HG02763 (cell line): ENCODE measurements around the gene STK32B.
"Not testable (repeated sequence)": the region's sequence is repeated elsewhere in the genome, so short reads cannot be mapped to it uniquely, and the experiment has no call there.

Source experiments
- ATAC-seq: cut with Tn5 transposase; IDR thresholded peaks from one replicate; pipeline ENCODE4 v1.9.1; 2021; ENCODE audit warnings: mild to moderate bottlenecking, moderate library complexity; ENCODE audit not compliant: unreplicated experiment

The STK32B gene

DNA sequence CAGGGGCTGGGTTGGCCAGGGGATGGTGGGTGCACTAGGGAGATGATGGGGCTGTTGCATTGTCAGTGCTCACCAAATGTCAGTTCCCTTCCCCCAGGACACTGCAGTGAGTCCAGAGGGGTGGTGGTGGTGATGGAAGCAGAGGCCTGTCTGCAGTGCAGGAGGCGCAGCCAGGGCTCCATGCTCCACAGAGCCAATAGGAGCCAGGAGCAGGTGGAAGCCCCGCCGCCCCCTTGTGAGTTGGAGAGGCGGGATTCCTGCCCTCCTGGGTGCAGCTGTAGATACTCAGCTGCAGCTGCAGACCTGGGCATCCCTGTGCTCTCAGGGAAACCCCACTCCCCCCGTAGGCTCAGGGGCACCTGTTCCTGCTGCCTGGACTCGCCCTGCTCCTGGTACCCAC, 372.4 kb downstream of the STK32B start:
- no peak for ATAC-seq

DNA sequence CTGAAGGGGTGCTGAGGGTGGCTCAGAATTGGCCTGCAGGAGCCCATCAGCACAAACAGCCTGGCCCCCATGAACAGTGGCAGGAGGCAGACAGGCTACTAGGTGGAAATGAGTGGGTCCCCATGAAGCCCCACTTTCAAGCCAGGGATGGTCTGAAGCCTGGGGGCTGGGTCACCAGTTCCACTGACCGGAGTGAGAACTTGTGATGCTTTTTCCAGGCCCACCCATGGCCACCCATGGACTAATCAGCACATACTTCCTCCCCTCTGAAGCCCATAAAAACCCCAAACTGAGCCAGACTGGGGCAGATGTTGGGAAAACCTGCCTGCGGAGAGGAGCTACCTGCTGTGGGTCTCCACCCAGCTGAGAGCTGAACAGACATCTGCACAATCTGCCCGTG, 372.9 kb downstream of the STK32B start:
- no peak for ATAC-seq

DNA sequence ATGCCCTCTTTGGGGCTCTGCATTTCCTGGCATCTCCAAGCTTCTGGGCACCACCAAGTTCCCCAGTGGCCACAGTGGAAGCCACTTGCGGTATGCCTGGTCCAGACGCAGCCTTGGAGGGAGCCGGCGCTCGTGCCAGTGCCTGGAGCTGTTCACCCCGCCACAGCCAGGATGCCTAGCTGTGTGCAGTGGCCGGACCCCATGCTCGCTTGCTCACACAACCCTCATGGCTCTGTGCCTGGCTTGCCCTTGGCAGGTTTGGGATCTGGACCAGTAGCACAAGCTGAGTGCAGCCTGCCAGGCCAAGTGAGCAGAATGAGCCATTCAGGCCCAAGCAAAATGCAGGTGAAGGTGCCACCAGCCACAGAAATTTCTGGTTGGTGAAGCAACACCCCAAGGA, 373.6 kb downstream of the STK32B start:
- no peak for ATAC-seq

DNA sequence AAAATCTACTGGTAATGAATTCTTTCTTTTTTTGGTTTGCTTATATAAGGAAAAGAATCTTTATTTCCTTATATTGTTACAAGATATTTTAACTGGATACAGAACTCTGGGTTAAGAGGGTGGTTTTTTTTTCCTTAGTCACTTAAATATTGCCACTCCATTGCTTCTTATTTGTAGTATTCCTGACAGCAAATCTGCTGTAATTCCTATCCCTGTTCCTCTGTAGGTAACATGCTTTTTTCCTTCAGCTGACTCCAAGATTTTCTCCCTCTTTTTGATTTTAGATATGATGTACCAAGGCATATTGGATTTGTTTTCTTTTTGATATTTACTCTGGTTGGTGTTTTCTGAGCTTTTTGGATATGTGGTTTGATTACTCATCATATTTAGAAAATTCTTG, 378.5 kb downstream of the STK32B start:
- ATAC-seq: no peak

DNA sequence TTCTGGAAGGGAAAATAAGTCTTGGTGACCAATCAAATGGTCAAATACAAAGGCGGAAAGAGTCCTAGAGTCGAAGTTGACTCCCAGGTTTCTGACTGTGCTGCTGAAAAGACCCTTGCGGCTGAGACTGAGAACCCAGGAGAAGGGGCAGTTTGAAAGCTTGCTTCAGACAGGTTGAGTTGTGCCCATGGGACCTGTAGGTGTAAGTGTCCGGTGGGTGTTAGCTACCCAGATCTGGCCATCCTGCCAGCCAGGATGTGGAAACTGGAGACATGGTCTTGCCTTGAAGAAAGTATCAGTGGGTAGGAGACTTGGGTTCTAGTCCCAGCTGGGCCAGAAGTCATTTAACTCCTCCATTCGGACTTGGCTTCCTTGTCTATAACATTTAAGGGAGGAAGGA, 381.9 kb downstream of the STK32B start:
- no peak for ATAC-seq

DNA sequence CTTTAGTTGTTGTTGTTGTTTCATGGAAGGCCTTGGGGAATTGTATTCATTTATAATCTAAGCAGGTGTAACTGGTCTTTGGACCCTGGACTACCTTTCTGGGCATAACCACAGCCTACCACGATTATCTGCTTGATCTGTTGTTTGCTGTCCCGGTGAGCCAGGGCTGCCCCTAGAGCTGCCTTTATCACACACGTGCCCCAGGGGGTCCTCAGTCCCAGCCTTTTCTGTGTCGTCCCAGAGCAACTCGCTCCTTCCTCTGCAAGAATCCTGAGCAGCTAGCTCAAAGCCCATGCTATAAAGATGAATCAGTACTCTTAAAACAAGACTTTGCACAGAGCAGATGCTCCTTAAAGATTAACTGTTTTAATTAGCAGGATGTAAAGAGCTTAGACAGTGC, 383.9 kb downstream of the STK32B start:
- ATAC-seq: no peak

DNA sequence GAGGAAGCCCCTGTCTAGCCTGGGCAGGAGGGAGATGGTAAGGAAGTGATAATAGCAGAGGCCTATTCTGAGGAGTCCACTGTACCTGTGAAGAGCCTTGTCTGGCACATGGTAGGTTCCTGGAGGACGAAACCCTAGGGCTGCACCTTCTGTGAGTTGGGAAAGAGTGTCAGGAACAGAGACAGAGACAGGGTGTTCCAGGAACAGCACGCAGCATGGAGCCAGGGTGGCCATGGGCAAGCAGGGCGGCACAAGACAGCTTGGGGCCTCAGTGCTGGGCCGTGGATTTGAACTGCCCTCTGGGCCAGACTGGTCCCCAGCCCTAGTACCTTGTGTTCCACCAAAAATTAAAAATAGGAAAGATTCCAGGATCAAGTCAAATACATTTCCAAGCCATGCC, 384.5 kb downstream of the STK32B start:
- no peak for ATAC-seq

DNA sequence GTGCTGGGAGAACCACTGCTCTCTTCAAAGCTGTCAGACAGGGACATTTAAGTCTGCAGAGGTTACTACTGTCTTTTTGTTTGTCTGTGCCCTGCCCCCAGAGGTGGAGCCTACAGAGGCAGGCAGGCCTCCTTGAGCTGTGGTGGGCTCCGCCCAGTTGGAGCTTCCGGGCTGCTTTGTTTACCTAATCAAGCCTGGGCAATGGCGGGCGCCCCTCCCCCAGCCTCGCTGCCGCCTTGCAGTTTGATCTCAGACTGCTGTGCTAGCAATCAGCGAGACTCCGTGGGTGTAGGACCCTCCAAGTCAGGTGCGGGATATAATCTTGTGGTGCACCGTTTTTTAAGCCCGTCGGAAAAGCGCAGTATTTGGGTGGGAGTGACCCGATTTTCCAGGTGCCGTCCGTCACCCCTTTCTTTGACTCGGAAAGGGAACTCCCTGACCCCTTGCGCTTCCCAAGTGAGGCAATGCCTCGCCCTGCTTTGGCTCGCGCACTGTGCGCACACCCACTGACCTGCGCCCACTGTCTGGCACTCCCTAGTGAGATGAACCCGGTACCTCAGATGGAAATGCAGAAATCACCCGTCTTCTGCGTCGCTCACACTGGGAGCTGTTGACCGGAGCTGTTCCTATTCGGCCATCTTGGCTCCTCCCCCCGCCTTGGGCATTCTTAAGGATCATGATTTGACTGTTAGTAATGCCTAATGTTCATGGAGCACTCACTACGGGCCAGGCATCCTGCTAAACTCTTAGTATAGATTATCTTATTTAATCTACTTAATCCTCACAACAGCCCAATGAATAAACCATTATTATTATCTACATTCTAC, 392.9 kb downstream of the STK32B start:
- ATAC-seq: not testable (repeated sequence)

DNA sequence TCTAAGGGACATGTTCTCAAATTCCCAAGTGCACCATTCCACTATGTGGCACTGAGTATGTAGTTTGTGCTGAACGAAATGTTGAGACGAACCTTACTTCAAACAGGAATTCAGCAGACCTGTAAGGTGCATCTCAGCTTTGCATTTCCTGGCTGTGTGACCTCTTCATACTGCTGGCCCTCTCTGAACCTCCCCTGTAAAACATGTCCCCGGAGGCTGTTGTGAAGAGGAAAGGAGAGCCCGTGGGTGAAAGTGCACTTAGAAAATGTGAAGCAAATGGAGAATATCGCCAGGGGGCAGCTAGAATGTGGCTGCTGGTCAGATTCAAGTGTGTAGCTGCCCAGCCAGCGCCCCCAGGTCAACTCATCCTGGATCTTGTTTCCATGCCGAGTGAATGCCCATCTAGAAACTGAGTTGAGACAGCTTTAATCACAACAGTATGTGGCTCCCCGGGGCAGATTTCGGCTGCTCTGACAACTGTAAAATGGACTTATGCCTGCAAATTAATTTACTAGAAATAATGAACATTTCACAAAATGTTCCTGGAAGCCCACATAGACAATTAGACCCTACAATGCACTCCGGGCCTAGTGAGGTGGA, 393.7 kb downstream of the STK32B start:
- no peak for ATAC-seq

DNA sequence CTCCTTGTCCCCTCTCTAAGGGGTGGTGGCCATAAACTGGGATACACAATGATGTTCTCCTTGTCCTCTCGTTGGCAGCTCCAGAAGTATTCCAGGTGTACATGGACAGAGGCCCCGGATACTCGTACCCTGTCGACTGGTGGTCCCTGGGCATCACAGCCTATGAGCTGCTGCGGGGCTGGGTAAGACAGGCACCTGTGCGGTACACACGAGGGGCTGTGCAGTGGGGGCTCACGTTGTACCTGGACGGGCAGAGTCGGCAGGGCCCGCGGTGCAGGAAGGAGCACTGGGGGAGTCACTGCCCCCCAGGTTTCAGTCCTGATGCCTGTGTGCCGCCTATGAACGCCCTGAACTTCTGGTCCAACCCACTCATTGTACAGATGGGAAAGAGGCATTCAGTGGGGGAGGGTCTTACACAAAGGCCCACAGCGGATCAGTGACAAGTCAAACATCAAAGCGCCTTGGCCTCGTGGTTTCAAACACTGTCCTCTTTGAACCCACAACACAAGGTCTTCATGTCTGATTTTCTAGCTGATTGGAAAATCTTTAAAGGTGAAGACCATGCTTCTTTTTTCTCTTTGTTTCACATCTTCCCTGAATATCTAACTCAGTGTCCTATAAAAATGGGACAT, 395.4 kb downstream of the STK32B start:
- no peak for ATAC-seq

DNA sequence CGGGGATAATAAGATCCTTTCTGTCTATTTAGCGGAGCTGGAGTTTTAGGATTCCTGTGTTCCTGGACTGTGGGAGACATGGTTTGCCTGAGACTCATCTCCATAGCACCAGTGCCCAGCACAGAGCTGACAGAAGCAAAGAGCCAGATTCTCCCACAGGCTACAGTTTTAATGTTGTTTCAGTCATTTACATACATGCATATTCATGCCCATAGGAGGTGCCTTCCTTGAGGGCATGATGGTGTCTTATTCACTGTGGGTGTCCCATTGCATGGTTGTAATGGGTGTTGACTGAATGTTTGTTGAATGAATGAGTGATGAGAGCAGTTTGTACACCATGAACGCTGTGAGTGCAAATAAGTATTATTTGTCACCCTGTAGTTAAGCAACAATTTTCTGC, 396.5 kb downstream of the STK32B start:
- no peak for ATAC-seq

DNA sequence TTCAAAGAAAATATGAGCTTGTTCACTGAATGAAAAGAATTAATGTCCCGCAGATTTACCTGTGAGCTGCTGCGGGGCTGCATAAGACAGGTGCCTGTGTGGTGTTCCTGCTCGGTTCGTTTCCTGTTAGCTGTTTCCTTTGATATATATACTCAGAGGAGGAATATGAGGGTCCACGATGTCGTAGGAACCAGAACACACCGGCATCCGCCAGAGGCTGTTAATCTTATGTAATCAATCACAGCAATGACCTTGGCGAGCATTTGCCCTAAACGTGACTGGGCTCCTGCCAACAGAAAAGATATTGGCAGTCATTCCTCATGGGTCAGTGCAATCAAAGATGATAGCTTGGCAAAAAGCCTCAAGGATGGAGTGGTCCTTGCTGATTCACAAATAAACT, 396.9 kb downstream of the STK32B start:
- ATAC-seq: no peak

DNA sequence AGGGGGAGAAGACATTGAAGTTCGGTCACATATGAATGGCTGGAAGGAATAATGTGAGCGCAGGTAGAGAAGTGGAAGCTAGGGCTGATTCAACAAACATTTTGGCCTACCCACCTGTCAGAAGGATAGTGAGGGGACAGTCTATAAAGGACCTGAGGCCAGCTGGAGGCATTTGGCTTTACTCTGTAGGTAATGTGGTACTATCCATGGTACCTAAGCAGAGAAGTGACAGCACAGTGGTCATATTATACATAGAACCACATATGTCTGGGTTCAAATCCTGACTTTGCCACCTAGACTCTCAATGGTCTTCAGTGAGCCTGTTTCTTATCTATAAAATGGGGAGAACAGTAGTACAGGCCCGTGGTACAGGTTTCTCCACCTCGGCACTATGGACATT, 400.0 kb downstream of the STK32B start:
- ATAC-seq: no peak

DNA sequence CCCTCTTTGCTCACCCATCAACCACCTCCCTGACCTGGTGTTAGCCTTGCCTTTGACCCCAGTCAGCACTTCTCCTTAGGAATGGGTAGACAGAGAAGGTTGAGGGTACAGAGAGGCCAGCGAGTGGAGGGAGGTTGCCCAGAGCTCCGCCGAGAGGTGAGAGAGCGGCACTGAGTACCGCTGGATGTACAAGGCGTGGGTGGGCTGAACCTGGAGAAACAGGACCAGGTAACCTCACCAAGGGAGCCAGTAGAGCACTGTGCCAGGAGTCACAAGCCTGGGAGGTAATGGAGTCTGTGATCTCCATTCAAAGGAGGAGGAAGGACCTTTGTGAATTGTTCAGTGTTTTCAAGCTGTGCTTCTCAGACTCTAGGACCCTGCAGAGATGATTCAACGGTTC, 400.9 kb downstream of the STK32B start:
- no peak for ATAC-seq

DNA sequence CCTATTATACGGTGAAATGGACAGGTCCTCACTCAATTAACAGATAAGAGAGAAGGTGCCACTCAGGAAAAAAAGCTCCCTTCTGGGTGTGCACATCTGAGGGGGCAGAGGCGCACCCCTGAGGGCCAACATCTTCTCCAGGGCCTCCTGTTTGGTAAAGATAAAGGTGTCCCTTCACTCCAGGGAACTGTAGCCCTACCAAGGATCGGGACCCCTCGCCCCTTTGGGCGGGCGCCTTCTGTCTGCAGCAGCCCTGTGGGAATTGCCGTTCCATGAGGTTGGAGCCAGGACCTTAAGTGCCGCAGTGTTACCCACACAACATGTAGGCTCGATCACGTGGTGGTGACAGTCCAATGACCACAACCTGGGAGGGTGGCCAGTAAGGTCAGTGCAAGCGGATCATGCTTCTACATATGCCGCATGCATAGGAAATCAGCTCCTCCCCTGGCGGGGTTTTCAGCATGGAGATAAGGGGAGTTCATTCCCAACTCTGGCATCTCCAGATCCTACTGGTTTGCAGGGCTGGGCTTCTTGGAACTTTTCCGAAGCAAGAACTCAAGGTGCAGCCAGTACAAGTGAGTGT, 403.8 kb downstream of the STK32B start:
- ATAC-seq: no peak

DNA sequence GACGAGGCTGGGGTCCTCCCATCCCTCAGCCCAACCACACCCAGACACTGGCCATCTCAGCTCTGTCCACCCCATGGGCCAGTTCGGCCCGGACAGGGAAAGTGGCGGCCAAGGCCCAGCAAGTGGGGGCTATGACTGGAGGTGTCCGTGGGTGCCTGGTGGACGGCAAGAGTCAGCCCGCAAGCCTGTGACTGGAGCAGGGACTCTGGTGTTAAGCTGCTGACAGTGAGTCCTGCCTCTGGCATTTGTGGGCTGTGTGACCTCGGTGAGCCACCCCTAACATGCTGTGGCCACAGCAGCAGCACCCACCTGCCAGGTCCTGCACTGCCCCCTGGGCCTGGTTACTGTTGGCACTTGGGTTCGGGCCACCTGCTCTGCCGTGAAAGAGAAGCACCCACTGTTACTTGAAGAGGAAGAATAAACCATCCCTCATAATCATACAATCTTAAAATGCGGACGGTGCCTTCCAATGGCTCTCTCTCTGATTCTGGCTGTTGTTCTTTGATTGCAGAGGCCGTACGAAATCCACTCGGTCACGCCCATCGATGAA, 405.1 kb downstream of the STK32B start:
- no peak for ATAC-seq

DNA sequence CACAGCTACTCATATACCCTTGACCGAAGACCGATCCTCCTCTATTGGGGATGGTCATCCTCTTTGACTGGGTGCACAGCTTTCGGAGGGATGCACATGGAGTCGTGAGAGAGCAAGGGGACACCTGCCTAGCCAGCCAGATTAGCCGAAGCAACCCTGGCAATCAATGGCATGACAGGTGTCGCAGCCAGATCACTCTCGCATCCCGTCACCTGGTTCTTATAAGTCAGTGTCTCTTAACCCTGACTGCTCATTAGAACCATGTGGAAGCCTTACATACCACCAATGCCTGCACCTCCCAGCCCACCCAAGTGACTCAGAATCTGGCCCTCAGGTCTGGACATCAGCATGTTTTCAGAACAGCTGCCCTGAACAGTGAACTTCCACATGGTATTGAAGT, 407.4 kb downstream of the STK32B start:
- no peak for ATAC-seq

DNA sequence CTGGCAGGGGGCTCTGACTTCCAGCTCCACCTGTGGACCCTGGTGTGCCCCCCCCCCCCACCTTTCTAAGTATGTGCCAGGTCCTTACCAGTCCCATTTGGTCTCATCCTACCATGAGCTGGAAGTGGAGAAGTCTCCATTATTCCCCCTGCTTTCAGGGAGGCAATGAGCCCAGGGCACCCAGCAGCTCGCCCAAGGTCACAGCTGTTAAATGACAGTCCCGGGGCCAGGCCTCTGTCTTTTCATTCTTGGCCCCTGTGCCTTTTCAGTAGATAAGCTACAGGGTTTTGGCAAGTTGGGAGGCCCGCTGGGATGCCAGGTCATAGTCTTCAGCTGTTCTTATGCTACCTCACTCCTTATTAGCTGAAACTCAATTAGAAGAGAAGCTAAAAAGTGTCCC, 408.0 kb downstream of the STK32B start:
- no peak for ATAC-seq

DNA sequence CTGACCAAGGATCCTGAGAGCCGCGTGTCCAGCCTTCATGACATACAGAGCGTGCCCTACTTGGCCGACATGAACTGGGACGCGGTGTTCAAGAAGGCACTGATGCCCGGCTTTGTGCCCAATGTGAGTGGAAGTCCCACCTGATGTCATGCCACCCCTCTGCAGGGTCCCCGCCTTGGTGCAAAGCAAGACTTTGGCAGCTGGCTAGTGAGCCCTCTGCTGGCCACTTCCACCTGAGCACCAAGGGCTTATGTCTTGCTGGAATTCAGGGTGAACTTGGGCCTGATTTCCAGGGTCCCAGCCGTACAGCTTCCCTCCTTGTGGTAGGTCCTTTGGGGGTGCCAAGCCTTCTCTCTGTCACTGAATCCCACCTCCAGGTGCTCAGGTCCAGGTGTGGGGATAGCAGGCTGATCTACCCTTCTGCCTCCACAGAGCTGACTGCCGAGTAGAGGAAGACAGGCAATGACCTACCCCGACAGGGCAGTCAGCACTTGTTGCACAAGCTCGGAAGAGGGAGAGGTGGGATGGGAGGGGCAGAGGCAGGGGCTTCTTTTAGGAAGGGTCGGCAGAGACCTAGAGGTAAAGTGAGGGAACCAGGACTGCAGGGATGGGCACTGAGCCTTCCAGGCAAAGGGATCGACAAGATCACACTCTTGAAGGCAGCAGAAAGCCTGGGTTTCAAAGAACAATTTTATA, 409.0 kb downstream of the STK32B start:
- ATAC-seq: no peak

DNA sequence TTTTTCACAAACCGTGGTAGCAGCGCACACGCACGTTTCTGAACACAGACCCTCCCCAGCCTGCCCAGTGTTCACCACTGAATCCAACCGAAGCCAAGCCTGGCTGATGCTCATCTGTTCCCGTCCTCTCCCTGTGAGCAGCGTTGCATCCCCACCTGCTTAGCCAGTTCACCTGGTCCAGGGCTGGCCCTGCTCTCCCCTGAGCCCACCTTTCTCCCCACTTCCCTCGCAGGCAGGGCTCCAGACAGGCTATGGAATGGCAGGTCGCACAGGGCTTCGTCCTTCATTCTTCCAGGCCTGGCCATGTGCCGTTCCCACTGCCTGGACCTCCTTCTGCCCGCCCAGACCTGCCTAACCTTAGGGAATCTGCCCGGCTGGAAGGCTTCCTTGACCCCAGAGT, 410.2 kb downstream of the STK32B start:
- no peak for ATAC-seq

DNA sequence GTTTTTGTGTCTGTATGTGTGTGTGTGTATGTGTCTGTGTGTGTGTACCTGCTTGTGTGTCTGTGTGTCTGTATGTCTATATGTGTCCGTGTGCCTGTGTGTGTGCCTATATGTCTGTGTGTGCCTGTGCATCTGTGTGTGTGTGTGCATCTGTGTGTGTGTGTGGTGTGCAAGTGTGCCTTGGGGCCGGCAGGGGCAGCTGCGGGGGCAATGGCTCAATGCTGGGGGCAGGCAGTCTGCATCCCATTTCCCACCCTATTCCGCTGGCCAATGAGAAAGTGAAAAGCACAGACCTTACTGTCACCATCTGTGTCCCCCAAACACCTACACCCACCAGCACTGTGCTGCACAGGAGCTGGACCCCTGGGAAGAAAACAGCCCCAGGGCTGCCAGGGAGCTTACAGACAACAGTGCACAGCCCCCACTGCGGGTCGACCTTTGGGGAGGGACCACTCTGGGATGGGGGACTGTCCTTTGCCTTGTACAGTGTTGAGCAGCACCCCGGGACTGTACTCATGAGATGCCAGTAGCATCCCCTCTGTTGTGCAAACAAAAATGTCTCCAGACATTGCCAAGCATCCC, 411.1 kb downstream of the STK32B start:
- ATAC-seq: no peak
